ENCODE measurements around the gene DLG1. TPM values are rescaled to one million over a fixed set of nuclear protein-coding genes. Genes with fewer than 3 reads are reported as not detected.
"Not testable (repeated sequence)": the region's sequence is repeated elsewhere in the genome, so short reads cannot be mapped to it uniquely, and the experiment has no call there.

DLG1 gene
- total RNA-seq, 4 donors from 2014 or later = 71.4 to 96.7 (median 88.5) TPM

- intact Hi-C loops (cut with DNase I; ENCODE audit: low total_unique reads) = no loop called here
- DNase-seq (ENCODE audit: low spot score in 2 of 2) = no peak
- no peak overlapping the region for H3K4me3 ChIP-seq (ENCODE audit: low read depth, poor library complexity, severe bottlenecking)
- WGBS, 2 donors = 92 to 93% methylated on average over 2 of the region's 2 CpGs
- no peak for TF ChIP-seq POLR2A (IDR thresholded peaks at IDR 0.05)
- TF ChIP-seq, protein P1, sequence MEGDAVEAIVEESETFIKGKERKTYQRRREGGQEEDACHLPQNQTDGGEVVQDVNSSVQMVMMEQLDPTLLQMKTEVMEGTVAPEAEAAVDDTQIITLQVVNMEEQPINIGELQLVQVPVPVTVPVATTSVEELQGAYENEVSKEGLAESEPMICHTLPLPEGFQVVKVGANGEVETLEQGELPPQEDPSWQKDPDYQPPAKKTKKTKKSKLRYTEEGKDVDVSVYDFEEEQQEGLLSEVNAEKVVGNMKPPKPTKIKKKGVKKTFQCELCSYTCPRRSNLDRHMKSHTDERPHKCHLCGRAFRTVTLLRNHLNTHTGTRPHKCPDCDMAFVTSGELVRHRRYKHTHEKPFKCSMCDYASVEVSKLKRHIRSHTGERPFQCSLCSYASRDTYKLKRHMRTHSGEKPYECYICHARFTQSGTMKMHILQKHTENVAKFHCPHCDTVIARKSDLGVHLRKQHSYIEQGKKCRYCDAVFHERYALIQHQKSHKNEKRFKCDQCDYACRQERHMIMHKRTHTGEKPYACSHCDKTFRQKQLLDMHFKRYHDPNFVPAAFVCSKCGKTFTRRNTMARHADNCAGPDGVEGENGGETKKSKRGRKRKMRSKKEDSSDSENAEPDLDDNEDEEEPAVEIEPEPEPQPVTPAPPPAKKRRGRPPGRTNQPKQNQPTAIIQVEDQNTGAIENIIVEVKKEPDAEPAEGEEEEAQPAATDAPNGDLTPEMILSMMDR (IDR thresholded peaks at IDR 0.05) = no peak
Measured at GRCh38 chr3:197283045-197283444, 15.4 kb downstream of the DLG1 start.

GRCh38 chr3:197281849-197282248 is 16.6 kb downstream of the DLG1 start:
- intact Hi-C loops (cut with DNase I; ENCODE audit: low total_unique reads) = no loop called here
- DNase-seq (ENCODE audit: low spot score in 2 of 2) = no peak
- no peak for TF ChIP-seq POLR2A (IDR thresholded peaks at IDR 0.05)
- TF ChIP-seq, protein P1 (IDR thresholded peaks at IDR 0.05) = no peak
- H3K4me3 ChIP-seq (ENCODE audit: low read depth, poor library complexity, severe bottlenecking) = no peak overlapping the region
- 95 to 100% methylated on average over 1 of the region's 1 CpG for WGBS, 2 donors

GRCh38 chr3:197280156-197280555 is 18.3 kb downstream of the DLG1 start:
- TF ChIP-seq, protein P1 (IDR thresholded peaks at IDR 0.05) = no peak
- no peak for TF ChIP-seq POLR2A (IDR thresholded peaks at IDR 0.05)
- DNase-seq (ENCODE audit: low spot score in 2 of 2) = no peak
- intact Hi-C loops (cut with DNase I; ENCODE audit: low total_unique reads) = loop anchor here (1.0 kb wide), 1 partner anchor 14 kb away; no protein-coding TSS in a partner anchor
- no peak overlapping the region for H3K4me3 ChIP-seq (ENCODE audit: low read depth, poor library complexity, severe bottlenecking)

GRCh38 chr3:197278933-197279332 is 19.5 kb downstream of the DLG1 start:
- intact Hi-C loops (cut with DNase I; ENCODE audit: low total_unique reads) = no loop called here
- TF ChIP-seq, protein P1 (IDR thresholded peaks at IDR 0.05) = no peak
- TF ChIP-seq POLR2A (IDR thresholded peaks at IDR 0.05) = no peak
- no peak for DNase-seq (ENCODE audit: low spot score in 2 of 2)
- H3K4me3 ChIP-seq (ENCODE audit: low read depth, poor library complexity, severe bottlenecking) = no peak overlapping the region

DNA sequence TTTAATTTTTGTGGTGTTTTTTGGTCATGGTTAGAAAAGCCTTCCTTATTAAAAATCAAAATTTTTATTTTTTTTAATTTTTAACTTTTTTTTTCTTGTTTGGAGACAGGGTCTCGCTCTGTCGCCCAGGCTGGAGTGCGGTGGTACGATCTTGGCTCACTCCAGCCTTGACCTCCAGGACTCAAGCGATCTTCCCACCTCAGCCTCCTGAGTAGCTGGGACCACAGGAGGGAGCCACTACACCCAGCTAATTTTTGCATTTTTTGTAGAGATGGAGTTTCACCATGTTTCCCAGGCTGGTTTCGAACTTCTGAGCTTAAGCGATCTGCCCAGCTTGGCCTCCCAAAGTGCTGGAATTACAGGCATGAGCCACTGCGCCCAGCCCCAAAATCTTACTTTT is 21.6 kb downstream of the DLG1 start:
- DNase-seq (ENCODE audit: low spot score in 2 of 2); H3K4me3 ChIP-seq (ENCODE audit: low read depth, poor library complexity, severe bottlenecking); intact Hi-C loops (cut with DNase I; ENCODE audit: low total_unique reads): not testable (repeated sequence)
- 95 to 97% methylated on average over 8 of the region's 8 CpGs for WGBS, 2 donors

DNA sequence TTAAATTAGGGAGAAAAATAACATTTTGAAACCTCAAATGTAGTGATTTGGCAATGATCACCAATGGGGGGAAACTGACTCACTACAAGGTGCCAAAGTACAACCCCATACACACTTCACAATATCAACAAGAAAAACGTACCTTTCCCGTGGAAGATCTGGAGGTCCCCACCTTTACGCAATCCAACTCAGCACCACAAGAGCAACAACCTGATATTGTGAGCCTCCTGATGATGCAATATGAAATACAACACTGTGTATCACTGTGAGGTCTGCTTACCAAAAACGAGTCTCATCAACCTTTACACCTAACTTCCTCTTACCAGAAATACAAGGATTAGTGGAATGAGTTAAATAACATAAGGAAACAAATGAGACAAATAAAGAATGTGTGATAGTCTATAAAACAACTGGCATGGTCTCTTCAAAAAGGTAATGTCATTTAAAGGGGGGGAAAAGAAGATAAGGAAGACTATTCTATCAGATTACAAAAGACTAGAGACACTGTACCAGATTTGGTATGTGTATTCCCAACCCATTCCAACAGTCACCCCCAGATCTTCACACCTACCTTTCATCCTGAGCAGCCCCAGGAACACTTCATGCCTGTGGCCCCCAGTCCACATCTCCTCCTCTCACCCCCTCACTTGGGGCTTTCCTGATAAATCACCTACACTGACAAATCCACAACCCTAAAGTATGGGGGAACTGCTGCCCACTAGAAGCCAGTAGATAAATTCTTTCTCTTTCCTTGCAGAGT is 27.7 kb downstream of the DLG1 start:
- no peak for DNase-seq (ENCODE audit: low spot score in 2 of 2)
- intact Hi-C loops (cut with DNase I; ENCODE audit: low total_unique reads) = no loop called here
- no peak overlapping the region for H3K4me3 ChIP-seq (ENCODE audit: low read depth, poor library complexity, severe bottlenecking)
- 75 to 87% methylated on average over 4 of the region's 4 CpGs for WGBS, 2 donors
- TF ChIP-seq, protein P1 (IDR thresholded peaks at IDR 0.05) = no peak
- TF ChIP-seq POLR2A (IDR thresholded peaks at IDR 0.05) = no peak
